ENCODE results near the gene CEBPE.

The CEBPE gene

DNA sequence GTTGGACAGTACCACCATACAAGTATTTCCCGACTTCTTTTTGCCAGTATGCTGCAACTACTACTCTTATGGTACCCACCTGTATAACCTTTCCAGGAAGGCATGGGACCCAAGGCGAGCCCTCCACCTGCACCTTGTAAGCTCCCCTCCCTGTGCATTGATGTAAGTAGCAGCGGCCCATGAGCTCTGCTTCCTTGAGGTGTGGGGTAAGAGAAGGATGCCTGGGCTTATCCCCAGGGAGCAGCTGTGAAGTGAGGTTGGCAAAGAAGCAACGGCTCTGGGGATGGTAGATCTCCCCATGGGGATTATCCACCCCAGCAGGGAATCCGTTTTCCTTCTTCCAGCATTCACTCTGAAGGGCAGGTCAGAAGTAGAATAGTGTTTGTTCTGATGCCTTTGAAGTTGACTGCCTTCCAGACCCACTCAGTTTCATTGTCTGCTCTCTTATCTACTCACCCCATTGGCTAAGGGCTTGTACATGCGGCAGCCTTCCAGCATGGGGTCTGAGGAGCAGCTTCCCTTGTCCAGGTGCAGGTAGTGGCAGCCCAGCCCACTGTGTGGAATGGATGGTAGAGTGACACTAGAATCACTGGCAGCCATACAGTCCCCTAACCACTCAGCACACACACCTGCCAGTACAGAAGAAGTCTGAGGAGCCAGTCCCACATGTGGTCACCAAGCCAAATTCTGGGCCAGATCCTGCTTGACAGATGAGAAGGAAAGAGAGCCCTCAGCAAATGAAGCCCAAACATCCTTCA is 17.7 kb downstream of the CEBPE start:
- H3K4me1 ChIP-seq (ENCODE audit: insufficient read depth, low read length, poor library complexity, severe bottlenecking): peaks cover 19% of the 10 kb centered on the region
- H3K9me2 ChIP-seq (replicated peaks; ENCODE audit: low read depth, low read length): no peaks in the 10 kb centered on the region
- no peak overlapping the region for H2AFZ ChIP-seq (ENCODE audit: low read length)
- H3K4me2 ChIP-seq (ENCODE audit: low read depth, low read length, poor library complexity, severe bottlenecking): no peak overlapping the region
- no peaks in the 10 kb centered on the region for H3K27me3 ChIP-seq (ENCODE audit: insufficient read depth, low read length, poor library complexity, severe bottlenecking)
- H3K4me3 ChIP-seq (ENCODE audit: low read length, poor library complexity, severe bottlenecking): no peak overlapping the region
- no peaks in the 10 kb centered on the region; the same call in 1 of the 2 replicates for H3K36me3 ChIP-seq (ENCODE audit: insufficient read depth, low read length)
- TF ChIP-seq EZH2phosphoT487 (IDR thresholded peaks at IDR 0.05; ENCODE audit: borderline replicate concordance): no peak
- TF ChIP-seq, protein P1, sequence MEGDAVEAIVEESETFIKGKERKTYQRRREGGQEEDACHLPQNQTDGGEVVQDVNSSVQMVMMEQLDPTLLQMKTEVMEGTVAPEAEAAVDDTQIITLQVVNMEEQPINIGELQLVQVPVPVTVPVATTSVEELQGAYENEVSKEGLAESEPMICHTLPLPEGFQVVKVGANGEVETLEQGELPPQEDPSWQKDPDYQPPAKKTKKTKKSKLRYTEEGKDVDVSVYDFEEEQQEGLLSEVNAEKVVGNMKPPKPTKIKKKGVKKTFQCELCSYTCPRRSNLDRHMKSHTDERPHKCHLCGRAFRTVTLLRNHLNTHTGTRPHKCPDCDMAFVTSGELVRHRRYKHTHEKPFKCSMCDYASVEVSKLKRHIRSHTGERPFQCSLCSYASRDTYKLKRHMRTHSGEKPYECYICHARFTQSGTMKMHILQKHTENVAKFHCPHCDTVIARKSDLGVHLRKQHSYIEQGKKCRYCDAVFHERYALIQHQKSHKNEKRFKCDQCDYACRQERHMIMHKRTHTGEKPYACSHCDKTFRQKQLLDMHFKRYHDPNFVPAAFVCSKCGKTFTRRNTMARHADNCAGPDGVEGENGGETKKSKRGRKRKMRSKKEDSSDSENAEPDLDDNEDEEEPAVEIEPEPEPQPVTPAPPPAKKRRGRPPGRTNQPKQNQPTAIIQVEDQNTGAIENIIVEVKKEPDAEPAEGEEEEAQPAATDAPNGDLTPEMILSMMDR (conservative IDR thresholded peaks at IDR 0.05; ENCODE audit: low read length): no peak
- H3K79me2 ChIP-seq (ENCODE audit: insufficient read depth, low read length): peaks cover 26% of the 10 kb centered on the region
- H4K20me1 ChIP-seq (ENCODE audit: insufficient read depth, low read length, poor library complexity, severe bottlenecking): peaks cover 10% of the 10 kb centered on the region
- no peaks in the 10 kb centered on the region for H3K9me3 ChIP-seq (ENCODE audit: insufficient read depth, low read depth, low read length)
- no peaks in the 10 kb centered on the region for H3F3A ChIP-seq (ENCODE audit: low read depth)
- H3K9ac ChIP-seq (ENCODE audit: low read depth, low read length, poor library complexity, severe bottlenecking): no peak overlapping the region

DNA sequence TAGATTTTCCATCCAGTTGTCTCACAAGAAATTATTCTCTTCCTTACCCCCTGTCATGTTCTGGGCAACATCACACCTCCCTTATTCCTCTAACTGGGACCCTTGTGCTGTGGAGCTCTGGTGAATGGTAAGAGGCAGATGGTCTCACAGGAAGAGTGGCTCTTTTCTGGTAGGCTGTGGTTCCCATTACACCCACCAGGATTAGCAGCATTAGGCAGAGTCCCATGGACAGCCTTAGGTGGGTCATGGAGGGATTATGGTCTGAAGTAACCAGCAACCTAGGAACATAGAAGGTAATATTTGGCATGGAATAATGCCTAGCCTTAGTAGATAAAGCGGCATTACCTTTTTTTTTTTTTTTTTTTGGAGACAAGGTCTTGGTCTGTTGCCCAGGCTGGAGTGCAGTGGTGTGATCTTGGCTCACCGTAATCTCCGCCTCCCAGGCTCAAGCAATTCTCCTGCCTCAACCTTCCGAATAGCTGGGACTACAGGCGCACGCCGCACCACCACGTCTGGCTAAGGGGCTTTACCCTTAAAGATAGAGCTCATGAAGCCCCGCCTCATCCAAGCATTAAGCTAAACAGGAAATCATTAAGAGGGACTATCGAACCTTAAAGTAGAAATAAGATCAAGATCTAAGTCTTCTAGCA is 19.7 kb downstream of the CEBPE start:
- Histone ChIP-seq H3K9me2 (replicated peaks; ENCODE audit: low read depth, low read length) (no peaks in the 10 kb centered on the region), H3K4me2 (ENCODE audit: low read depth, low read length, poor library complexity, severe bottlenecking) (no peak overlapping the region), H3K79me2 (ENCODE audit: insufficient read depth, low read length) (peaks cover 39% of the 10 kb centered on the region), H3K4me1 (ENCODE audit: insufficient read depth, low read length, poor library complexity, severe bottlenecking) (peaks cover 19% of the 10 kb centered on the region), H3K9ac (ENCODE audit: low read depth, low read length, poor library complexity, severe bottlenecking) (no peak overlapping the region), H3K9me3 (ENCODE audit: insufficient read depth, low read depth, low read length) (no peaks in the 10 kb centered on the region), H2AFZ (ENCODE audit: low read length) (no peak overlapping the region), H3F3A (ENCODE audit: low read depth) (no peaks in the 10 kb centered on the region), H3K4me3 (ENCODE audit: low read length, poor library complexity, severe bottlenecking) (no peak overlapping the region), H4K20me1 (ENCODE audit: insufficient read depth, low read length, poor library complexity, severe bottlenecking) (peaks cover 14% of the 10 kb centered on the region), H3K27me3 (ENCODE audit: insufficient read depth, low read length, poor library complexity, severe bottlenecking) (no peaks in the 10 kb centered on the region), H3K36me3 (ENCODE audit: insufficient read depth, low read length) (no peaks in the 10 kb centered on the region; the same call in 1 of the 2 replicates)
- no peak for TF ChIP-seq EZH2phosphoT487 (IDR thresholded peaks at IDR 0.05; ENCODE audit: borderline replicate concordance)
- TF ChIP-seq, protein P1 (conservative IDR thresholded peaks at IDR 0.05; ENCODE audit: low read length): no peak

DNA sequence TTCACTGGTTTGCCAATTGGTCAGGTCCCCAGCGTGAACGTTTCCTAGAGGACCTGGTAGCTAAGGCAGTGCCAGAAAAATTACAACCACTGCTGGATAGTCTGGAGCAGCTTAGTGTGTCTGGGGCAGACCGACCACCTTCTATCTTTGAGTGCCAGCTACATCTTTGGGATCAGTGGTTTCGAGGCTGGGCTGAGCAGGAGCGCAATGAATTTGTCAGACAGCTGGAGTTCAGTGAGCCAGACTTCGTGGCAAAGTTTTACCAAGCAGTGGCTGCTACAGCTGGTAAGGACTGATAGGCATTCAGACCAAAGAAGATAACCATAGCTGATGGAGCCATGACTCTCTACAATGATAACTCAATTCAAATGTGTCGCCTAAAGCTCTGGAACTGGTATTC is 21.3 kb downstream of the CEBPE start:
- H3K4me2 ChIP-seq (ENCODE audit: low read depth, low read length, poor library complexity, severe bottlenecking): peak overlapping the region; percentile 79
- H4K20me1 ChIP-seq (ENCODE audit: insufficient read depth, low read length, poor library complexity, severe bottlenecking): peaks cover 30% of the 10 kb centered on the region
- peaks cover 34% of the 10 kb centered on the region for H3K4me1 ChIP-seq (ENCODE audit: insufficient read depth, low read length, poor library complexity, severe bottlenecking)
- H2AFZ ChIP-seq (ENCODE audit: low read length): no peak overlapping the region
- H3K9ac ChIP-seq (ENCODE audit: low read depth, low read length, poor library complexity, severe bottlenecking): no peak overlapping the region
- TF ChIP-seq, protein P1 (conservative IDR thresholded peaks at IDR 0.05; ENCODE audit: low read length): no peak
- no peak for TF ChIP-seq EZH2phosphoT487 (IDR thresholded peaks at IDR 0.05; ENCODE audit: borderline replicate concordance)
- no peaks in the 10 kb centered on the region for H3K9me2 ChIP-seq (replicated peaks; ENCODE audit: low read depth, low read length)
- H3K36me3 ChIP-seq (ENCODE audit: insufficient read depth, low read length): peaks cover 3% of the 10 kb centered on the region; the same call in 1 of the 2 replicates
- H3K27me3 ChIP-seq (ENCODE audit: insufficient read depth, low read length, poor library complexity, severe bottlenecking): no peaks in the 10 kb centered on the region
- peaks cover 55% of the 10 kb centered on the region for H3K79me2 ChIP-seq (ENCODE audit: insufficient read depth, low read length)
- H3K9me3 ChIP-seq (ENCODE audit: insufficient read depth, low read depth, low read length): no peaks in the 10 kb centered on the region
- no peak overlapping the region for H3K4me3 ChIP-seq (ENCODE audit: low read length, poor library complexity, severe bottlenecking)
- no peaks in the 10 kb centered on the region for H3F3A ChIP-seq (ENCODE audit: low read depth)

Measured in Loucy (cell line).